WTC11 (cell line): ENCODE results near the gene DNAAF5. TPM values are rescaled to one million over a fixed set of nuclear protein-coding genes. Genes with fewer than 3 reads are reported as not detected.

Experiments used
- ATAC-seq: fragments of 200-7000 bp; cut with Tn5 transposase; 2 replicates; pipeline ENCODE4 v1.10.0; 2021; ENCODE audit warnings: mild to moderate bottlenecking, moderate library complexity
- CTCF ChIA-PET: fragments of 300-600 bp; sonication (Branson Sonifier 250); formaldehyde crosslinking; loops from one replicate; lab custom pipeline; 2021; ENCODE audit warnings: antibody characterized with exemption; lab: Charles Lee
- POLR2A ChIA-PET: fragments of 350-600 bp; sonication (Branson Sonifier 250); formaldehyde crosslinking; loops from one replicate; lab custom pipeline; 2021; ENCODE audit warnings: antibody characterized with exemption; lab: Charles Lee
- DNase-seq: peaks from one replicate; pipeline ENCODE4 v3.0.0; 2021; ENCODE audit warnings: low spot score
- H3K27ac Mint-ChIP-seq: 2 replicates; pipeline ENCODE4 v1.8.0; 2021; ENCODE audit warnings: mixed read lengths
- H3K27me3 Mint-ChIP-seq: 2 replicates; pipeline ENCODE4 v1.8.0; 2021; ENCODE audit warnings: low read depth, mild to moderate bottlenecking, moderate library complexity, mixed read lengths
- H3K36me3 Mint-ChIP-seq: 2 replicates; pipeline ENCODE4 v1.8.0; 2021; ENCODE audit warnings: mixed read lengths
- H3K4me1 Mint-ChIP-seq: 2 replicates; pipeline ENCODE4 v1.8.0; 2022; ENCODE audit warnings: mixed read lengths
- H3K4me3 Mint-ChIP-seq: 2 replicates; pipeline ENCODE4 v1.8.0; 2021; ENCODE audit warnings: mild to moderate bottlenecking, moderate library complexity, mixed read lengths
- H3K9me3 Mint-ChIP-seq: 2 replicates; pipeline ENCODE4 v1.8.0; 2021; ENCODE audit warnings: mixed read lengths
- CREB1 ChIP-seq: sonication (generic); formaldehyde crosslinking; IDR thresholded peaks from 2 replicates; pipeline ENCODE4 v1.8.0; 2023; ENCODE audit warnings: mild to moderate bottlenecking, missing genetic modification reagents
- CREM ChIP-seq: sonication (generic); formaldehyde crosslinking; IDR thresholded peaks from 2 replicates; pipeline ENCODE4 v1.8.1; 2022; ENCODE audit warnings: mild to moderate bottlenecking, missing genetic modification reagents, moderate library complexity
- EMX1 ChIP-seq: fragments of 250-450 bp; sonication (Bioruptor Pico); IDR thresholded peaks from 2 replicates; pipeline ENCODE4 v1.8.0; 2021; ENCODE audit warnings: mild to moderate bottlenecking
- GRHL2 ChIP-seq: fragments of 250-450 bp; sonication (Bioruptor Pico); IDR thresholded peaks from 2 replicates; pipeline ENCODE4 v1.8.0; 2022; ENCODE audit warnings: mild to moderate bottlenecking, moderate library complexity; ENCODE audit not compliant: insufficient replicate concordance, severe bottlenecking
- MYBL2 ChIP-seq: sonication (generic); formaldehyde crosslinking; IDR thresholded peaks from 2 replicates; pipeline ENCODE4 v1.8.1; 2023; ENCODE audit warnings: mild to moderate bottlenecking, moderate library complexity, missing genetic modification reagents
- NR2C2 ChIP-seq: sonication (generic); formaldehyde crosslinking; IDR thresholded peaks from 2 replicates; pipeline ENCODE4 v1.8.0; 2022; ENCODE audit warnings: mild to moderate bottlenecking, missing genetic modification reagents
- RELA ChIP-seq: sonication (generic); formaldehyde crosslinking; IDR thresholded peaks from 2 replicates; pipeline ENCODE4 v1.8.1; 2022; ENCODE audit warnings: missing genetic modification reagents, mild to moderate bottlenecking, borderline replicate concordance
- SOX15 ChIP-seq: fragments of 250-450 bp; sonication (Bioruptor Pico); IDR thresholded peaks from 2 replicates; pipeline ENCODE4 v1.9.0; 2021; ENCODE audit warnings: mild to moderate bottlenecking
- SP1 ChIP-seq: sonication (generic); formaldehyde crosslinking; conservative IDR thresholded peaks from 2 replicates; pipeline ENCODE4 v1.8.1; 2022; ENCODE audit warnings: missing genetic modification reagents
- TCF7 ChIP-seq: sonication (generic); formaldehyde crosslinking; IDR thresholded peaks from 2 replicates; pipeline ENCODE4 v1.8.0; 2022; ENCODE audit warnings: mild to moderate bottlenecking, low read depth, missing genetic modification reagents, moderate library complexity
- TEAD4 ChIP-seq: sonication (generic); formaldehyde crosslinking; IDR thresholded peaks from 2 replicates; pipeline ENCODE4 v1.8.0; 2022; ENCODE audit warnings: mild to moderate bottlenecking, missing genetic modification reagents
- ZNF232 ChIP-seq: sonication (generic); formaldehyde crosslinking; IDR thresholded peaks from 2 replicates; pipeline ENCODE4 v1.8.0; 2022; ENCODE audit warnings: mild to moderate bottlenecking, missing genetic modification reagents
- ZNF317 ChIP-seq: sonication (generic); formaldehyde crosslinking; IDR thresholded peaks from 2 replicates; pipeline ENCODE4 v1.8.1; 2023; ENCODE audit warnings: low read depth, mild to moderate bottlenecking, moderate library complexity, missing genetic modification reagents, borderline replicate concordance
- ZNF423 ChIP-seq: fragments of 250-450 bp; sonication (Bioruptor Pico); IDR thresholded peaks from 2 replicates; pipeline ENCODE4 v2.1.2; 2022; ENCODE audit warnings: mild to moderate bottlenecking, moderate library complexity
- total RNA-seq: library from RNA; stranded (reverse); gene quantifications from 3 replicates; pipeline ENCODE4 v1.2.3, GENCODE V29; 2021
- TF ChIP-seq, protein P1 (sequence below): sonication (generic); formaldehyde crosslinking; IDR thresholded peaks from 2 replicates; pipeline ENCODE4 v1.8.0; 2023; ENCODE audit warnings: mild to moderate bottlenecking, missing genetic modification reagents
- TF ChIP-seq, protein P2 (sequence below): sonication (generic); formaldehyde crosslinking; conservative IDR thresholded peaks from 2 replicates; pipeline ENCODE4 v1.8.1; 2022; ENCODE audit warnings: mild to moderate bottlenecking, missing genetic modification reagents
- TF ChIP-seq, protein P3 (sequence below): sonication (generic); formaldehyde crosslinking; IDR thresholded peaks from 2 replicates; pipeline ENCODE4 v1.8.0; 2022; ENCODE audit warnings: missing genetic modification reagents
- TF ChIP-seq, protein P4 (sequence below): sonication (generic); formaldehyde crosslinking; IDR thresholded peaks from 2 replicates; pipeline ENCODE4 v1.8.0; 2023; ENCODE audit warnings: missing genetic modification reagents, mild to moderate bottlenecking, borderline replicate concordance
- TF ChIP-seq, protein P5 (sequence below): sonication (generic); formaldehyde crosslinking; IDR thresholded peaks from 2 replicates; pipeline ENCODE4 v1.8.0; 2022; ENCODE audit warnings: mild to moderate bottlenecking, missing genetic modification reagents

DNAAF5 gene
- total RNA-seq, 1 experiment from 2014 or later: 62.2 TPM

DNA sequence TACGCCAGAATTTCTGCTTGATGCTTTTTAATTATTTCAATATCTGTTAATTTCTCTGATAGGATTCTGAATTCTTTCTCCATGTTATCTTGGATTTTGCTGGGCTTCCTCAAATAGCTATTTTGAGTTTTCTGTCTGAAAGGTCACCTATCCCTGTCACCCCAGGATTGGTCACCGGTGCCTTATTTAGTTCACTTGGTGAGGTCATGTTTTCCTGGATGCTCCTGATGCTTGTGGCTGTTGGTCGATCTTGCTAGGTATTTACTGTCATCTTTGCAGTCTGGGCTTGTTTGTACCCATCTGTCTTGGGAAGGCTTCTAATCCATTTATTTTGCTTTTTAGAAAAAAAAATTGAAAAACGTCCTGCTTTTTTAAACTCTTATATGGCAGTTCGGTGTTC, 11.7 kb downstream of the DNAAF5 start:
- ChIA-PET POLR2A (no interaction called here), CTCF (interaction anchor here (1.5 kb wide), 1 partner anchor 417 kb away, joined by 3 read pairs; no protein-coding TSS in a partner anchor)
- TF ChIP-seq NR2C2 (no peak), SP1 (CRISPR knock-in tag) (no peak), TEAD4 (CRISPR knock-in tag) (no peak), TCF7 (CRISPR knock-in tag) (no peak), CREB1 (CRISPR knock-in tag) (no peak), CREM (CRISPR knock-in tag) (no peak), ZNF232 (CRISPR knock-in tag) (no peak), EMX1 (CRISPR knock-in tag) (no peak), ZNF423 (CRISPR knock-in tag) (no peak)
- TF ChIP-seq, protein P1, sequence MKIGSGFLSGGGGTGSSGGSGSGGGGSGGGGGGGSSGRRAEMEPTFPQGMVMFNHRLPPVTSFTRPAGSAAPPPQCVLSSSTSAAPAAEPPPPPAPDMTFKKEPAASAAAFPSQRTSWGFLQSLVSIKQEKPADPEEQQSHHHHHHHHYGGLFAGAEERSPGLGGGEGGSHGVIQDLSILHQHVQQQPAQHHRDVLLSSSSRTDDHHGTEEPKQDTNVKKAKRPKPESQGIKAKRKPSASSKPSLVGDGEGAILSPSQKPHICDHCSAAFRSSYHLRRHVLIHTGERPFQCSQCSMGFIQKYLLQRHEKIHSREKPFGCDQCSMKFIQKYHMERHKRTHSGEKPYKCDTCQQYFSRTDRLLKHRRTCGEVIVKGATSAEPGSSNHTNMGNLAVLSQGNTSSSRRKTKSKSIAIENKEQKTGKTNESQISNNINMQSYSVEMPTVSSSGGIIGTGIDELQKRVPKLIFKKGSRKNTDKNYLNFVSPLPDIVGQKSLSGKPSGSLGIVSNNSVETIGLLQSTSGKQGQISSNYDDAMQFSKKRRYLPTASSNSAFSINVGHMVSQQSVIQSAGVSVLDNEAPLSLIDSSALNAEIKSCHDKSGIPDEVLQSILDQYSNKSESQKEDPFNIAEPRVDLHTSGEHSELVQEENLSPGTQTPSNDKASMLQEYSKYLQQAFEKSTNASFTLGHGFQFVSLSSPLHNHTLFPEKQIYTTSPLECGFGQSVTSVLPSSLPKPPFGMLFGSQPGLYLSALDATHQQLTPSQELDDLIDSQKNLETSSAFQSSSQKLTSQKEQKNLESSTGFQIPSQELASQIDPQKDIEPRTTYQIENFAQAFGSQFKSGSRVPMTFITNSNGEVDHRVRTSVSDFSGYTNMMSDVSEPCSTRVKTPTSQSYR (CRISPR knock-in tag): no peak
- TF ChIP-seq, protein P2, sequence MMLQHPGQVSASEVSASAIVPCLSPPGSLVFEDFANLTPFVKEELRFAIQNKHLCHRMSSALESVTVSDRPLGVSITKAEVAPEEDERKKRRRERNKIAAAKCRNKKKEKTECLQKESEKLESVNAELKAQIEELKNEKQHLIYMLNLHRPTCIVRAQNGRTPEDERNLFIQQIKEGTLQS (CRISPR knock-in tag): no peak
- no peak overlapping the region for H3K4me3 Mint-ChIP-seq
- DNase-seq (no peak), ATAC-seq (no peak)
- H3K36me3 Mint-ChIP-seq: peaks cover 12% of the 10 kb centered on the region
- no peaks in the 10 kb centered on the region for H3K4me1 Mint-ChIP-seq
- no peaks in the 10 kb centered on the region for H3K27me3 Mint-ChIP-seq
- no peak overlapping the region for H3K27ac Mint-ChIP-seq
- H3K9me3 Mint-ChIP-seq: 0 out of 2 replicates have a peak, but pooled peaks cover under 1% of the 10 kb centered on the region

DNA sequence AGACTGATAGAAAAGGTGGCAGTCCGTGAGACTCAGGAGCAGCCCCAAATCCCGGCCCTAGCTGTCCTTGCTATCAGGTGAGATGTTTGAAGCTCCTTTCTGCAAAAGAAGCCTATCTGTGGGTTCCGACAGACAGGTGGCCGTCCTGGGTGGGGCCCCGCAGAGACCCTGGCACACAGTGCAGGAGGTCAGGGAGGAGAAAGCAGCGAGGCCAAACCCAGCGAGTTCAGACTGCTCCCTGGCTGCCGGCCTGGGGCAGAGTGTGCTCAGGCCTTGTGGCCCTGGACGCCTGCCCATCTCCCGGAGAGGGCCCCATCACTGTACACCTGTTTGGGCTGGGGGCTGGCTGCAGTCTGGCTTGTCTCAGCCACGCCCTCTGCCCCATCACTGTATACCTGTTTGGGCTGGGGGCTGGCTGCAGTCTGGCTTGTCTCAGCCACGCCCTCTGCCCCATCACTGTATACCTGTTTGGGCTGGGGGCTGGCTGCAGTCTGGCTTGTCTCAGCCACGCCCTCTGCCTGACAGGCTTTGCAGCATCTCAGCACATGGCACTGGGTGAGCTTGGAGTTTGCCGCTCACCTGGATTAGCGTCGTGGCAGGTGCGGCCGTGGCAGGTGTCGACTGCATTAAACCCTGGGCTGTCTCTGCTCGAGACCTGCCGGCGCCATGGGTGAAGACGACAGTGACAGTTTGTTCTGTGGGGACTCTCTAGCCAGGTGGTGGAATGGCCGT, 12.4 kb downstream of the DNAAF5 start:
- ATAC-seq: no peak
- no peaks in the 10 kb centered on the region for H3K4me1 Mint-ChIP-seq

DNA sequence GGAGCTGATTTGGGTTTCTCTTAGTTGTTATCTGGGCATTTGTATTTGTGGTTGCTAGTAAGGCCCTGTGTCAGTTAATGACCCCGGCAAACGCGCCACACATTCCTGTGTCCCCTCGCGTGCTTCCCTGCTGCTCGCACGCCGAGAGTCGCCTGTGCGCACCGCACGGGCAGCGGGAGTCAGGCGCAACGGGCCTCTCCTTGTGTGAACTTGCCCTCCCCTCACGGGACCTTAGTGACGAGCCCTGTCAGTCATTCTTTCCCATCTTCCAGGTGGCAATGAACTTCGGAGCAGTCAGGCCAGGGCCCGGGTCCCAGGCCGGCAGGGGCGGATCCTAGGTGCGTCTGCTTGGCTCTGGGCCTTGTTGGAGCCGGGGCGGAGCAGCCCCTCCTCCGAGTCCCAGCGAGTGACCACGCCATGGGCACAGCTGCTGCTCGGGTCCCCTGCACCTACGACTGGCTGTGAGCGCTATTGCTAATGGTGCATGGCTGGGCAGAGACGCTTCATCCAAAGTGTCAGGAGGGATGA, 13.0 kb downstream of the DNAAF5 start:
- no peak for DNase-seq
- no peaks in the 10 kb centered on the region for H3K27me3 Mint-ChIP-seq
- CTCF ChIA-PET: interaction anchor here (1.5 kb wide), 1 partner anchor 418 kb away, joined by 3 read pairs; no protein-coding TSS in a partner anchor
- TF ChIP-seq SOX15 (CRISPR knock-in tag): no peak
- no peak for TF ChIP-seq MYBL2 (CRISPR knock-in tag)
- TF ChIP-seq, protein P3, sequence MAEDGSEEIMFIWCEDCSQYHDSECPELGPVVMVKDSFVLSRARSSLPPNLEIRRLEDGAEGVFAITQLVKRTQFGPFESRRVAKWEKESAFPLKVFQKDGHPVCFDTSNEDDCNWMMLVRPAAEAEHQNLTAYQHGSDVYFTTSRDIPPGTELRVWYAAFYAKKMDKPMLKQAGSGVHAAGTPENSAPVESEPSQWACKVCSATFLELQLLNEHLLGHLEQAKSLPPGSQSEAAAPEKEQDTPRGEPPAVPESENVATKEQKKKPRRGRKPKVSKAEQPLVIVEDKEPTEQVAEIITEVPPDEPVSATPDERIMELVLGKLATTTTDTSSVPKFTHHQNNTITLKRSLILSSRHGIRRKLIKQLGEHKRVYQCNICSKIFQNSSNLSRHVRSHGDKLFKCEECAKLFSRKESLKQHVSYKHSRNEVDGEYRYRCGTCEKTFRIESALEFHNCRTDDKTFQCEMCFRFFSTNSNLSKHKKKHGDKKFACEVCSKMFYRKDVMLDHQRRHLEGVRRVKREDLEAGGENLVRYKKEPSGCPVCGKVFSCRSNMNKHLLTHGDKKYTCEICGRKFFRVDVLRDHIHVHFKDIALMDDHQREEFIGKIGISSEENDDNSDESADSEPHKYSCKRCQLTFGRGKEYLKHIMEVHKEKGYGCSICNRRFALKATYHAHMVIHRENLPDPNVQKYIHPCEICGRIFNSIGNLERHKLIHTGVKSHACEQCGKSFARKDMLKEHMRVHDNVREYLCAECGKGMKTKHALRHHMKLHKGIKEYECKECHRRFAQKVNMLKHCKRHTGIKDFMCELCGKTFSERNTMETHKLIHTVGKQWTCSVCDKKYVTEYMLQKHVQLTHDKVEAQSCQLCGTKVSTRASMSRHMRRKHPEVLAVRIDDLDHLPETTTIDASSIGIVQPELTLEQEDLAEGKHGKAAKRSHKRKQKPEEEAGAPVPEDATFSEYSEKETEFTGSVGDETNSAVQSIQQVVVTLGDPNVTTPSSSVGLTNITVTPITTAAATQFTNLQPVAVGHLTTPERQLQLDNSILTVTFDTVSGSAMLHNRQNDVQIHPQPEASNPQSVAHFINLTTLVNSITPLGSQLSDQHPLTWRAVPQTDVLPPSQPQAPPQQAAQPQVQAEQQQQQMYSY (CRISPR knock-in tag): no peak
- TF ChIP-seq, protein P2 (CRISPR knock-in tag): no peak
- TF ChIP-seq, protein P4, sequence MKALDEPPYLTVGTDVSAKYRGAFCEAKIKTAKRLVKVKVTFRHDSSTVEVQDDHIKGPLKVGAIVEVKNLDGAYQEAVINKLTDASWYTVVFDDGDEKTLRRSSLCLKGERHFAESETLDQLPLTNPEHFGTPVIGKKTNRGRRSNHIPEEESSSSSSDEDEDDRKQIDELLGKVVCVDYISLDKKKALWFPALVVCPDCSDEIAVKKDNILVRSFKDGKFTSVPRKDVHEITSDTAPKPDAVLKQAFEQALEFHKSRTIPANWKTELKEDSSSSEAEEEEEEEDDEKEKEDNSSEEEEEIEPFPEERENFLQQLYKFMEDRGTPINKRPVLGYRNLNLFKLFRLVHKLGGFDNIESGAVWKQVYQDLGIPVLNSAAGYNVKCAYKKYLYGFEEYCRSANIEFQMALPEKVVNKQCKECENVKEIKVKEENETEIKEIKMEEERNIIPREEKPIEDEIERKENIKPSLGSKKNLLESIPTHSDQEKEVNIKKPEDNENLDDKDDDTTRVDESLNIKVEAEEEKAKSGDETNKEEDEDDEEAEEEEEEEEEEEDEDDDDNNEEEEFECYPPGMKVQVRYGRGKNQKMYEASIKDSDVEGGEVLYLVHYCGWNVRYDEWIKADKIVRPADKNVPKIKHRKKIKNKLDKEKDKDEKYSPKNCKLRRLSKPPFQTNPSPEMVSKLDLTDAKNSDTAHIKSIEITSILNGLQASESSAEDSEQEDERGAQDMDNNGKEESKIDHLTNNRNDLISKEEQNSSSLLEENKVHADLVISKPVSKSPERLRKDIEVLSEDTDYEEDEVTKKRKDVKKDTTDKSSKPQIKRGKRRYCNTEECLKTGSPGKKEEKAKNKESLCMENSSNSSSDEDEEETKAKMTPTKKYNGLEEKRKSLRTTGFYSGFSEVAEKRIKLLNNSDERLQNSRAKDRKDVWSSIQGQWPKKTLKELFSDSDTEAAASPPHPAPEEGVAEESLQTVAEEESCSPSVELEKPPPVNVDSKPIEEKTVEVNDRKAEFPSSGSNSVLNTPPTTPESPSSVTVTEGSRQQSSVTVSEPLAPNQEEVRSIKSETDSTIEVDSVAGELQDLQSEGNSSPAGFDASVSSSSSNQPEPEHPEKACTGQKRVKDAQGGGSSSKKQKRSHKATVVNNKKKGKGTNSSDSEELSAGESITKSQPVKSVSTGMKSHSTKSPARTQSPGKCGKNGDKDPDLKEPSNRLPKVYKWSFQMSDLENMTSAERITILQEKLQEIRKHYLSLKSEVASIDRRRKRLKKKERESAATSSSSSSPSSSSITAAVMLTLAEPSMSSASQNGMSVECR: no peak
- no peak for TF ChIP-seq GRHL2
- no peak for TF ChIP-seq ZNF317 (CRISPR knock-in tag)
- TF ChIP-seq, protein P5, sequence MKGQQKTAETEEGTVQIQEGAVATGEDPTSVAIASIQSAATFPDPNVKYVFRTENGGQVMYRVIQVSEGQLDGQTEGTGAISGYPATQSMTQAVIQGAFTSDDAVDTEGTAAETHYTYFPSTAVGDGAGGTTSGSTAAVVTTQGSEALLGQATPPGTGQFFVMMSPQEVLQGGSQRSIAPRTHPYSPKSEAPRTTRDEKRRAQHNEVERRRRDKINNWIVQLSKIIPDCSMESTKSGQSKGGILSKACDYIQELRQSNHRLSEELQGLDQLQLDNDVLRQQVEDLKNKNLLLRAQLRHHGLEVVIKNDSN (CRISPR knock-in tag): no peak

More for the DNA sequence above, 12.4 kb downstream of the DNAAF5 start:
- POLR2A ChIA-PET: no interaction called here
- Mint-ChIP-seq H3K27me3 (no peaks in the 10 kb centered on the region), H3K4me3 (no peak overlapping the region), H3K27ac (no peak overlapping the region), H3K9me3 (no peaks in the 10 kb centered on the region), H3K36me3 (peaks cover 14% of the 10 kb centered on the region)
- TF ChIP-seq RELA (CRISPR knock-in tag): no peak
- TF ChIP-seq NR2C2: no peak
- CTCF ChIA-PET: interaction anchor here (1.5 kb wide), 1 partner anchor 417 kb away, joined by 3 read pairs; no protein-coding TSS in a partner anchor
- DNase-seq: no peak

More for the DNA sequence above, 13.0 kb downstream of the DNAAF5 start:
- no peaks in the 10 kb centered on the region for H3K4me1 Mint-ChIP-seq
- peaks cover 20% of the 10 kb centered on the region for H3K36me3 Mint-ChIP-seq
- no peak overlapping the region for H3K4me3 Mint-ChIP-seq
- no peak overlapping the region for H3K27ac Mint-ChIP-seq
- no peaks in the 10 kb centered on the region for H3K9me3 Mint-ChIP-seq
- POLR2A ChIA-PET: no interaction called here
- ATAC-seq: no peak
